HepG2 (cell line): ENCODE measurements around the gene HAPLN1. TPM values are rescaled to one million over a fixed set of nuclear protein-coding genes. Genes with fewer than 3 reads are reported as not detected.

Experiments used
- ATAC-seq: fragments of 200-7000 bp; cut with Tn5 transposase; 3 replicates; pipeline ENCODE4 v1.9.1; 2020; ENCODE audit warnings: mild to moderate bottlenecking, moderate library complexity
- BruUV-seq: library from RNA; stranded (reverse); fragments of 400-500 nt; replicated peaks from 2 replicates; lab custom pipeline; 2021; lab: Mats Ljungman, UMichigan
- CTCF ChIA-PET: fragments of 300-600 bp; formaldehyde crosslinking; extraction: SDS; loops from one replicate; lab custom pipeline; 2021; ENCODE audit warnings: low total read pairs, inconsistent platforms, low intra/inter-chr PET ratio; lab: Yijun Ruan, JAX
- POLR2A ChIA-PET: fragments of 350-600 bp; sonication (Branson Sonifier 250); formaldehyde crosslinking; loops from one replicate; lab custom pipeline; 2020; ENCODE audit warnings: antibody characterized with exemption, inconsistent platforms; lab: Yijun Ruan, JAX
- DNase-seq: peaks from one replicate; pipeline ENCODE4 v3.0.0-alpha.2; 2015; ENCODE audit warnings: low spot score
- FAIRE-seq: peaks from 3 replicates; lab custom pipeline; 2011; peaks lifted over from hg19 to GRCh38; lab: Jason Lieb, UNC
- H2AFZ ChIP-seq: one replicate; pipeline ENCODE4 v1.6.1; 2011; ENCODE audit warnings: low read length, inconsistent platforms
- H3K27ac ChIP-seq: fragments of 300-600 bp; 3 replicates; pipeline ENCODE4 v1.8.0; 2011; ENCODE audit warnings: mixed run types, mild to moderate bottlenecking, mixed read lengths, low read length, inconsistent platforms; ENCODE audit not compliant: insufficient read depth; ENCODE audit errors: extremely low read length
- H3K27me3 ChIP-seq, 2 experiments: fragments of 200-600 bp in 1 of 2; 2 replicates in 1 of 2; 3 replicates in 1 of 2; pipeline versions ENCODE4 v1.6.0 to v1.8.0; 2011; ENCODE audit warnings: low read length in 2 of 2, mild to moderate bottlenecking in 2 of 2, moderate library complexity in 2 of 2, inconsistent platforms in 1 of 2; ENCODE audit not compliant: insufficient read depth in 2 of 2, control insufficient read depth in 1 of 2
- H3K36me3 ChIP-seq, 2 experiments: fragments of 200-600 bp in 1 of 2; replicated peaks in 1 of 2; 2 replicates in 1 of 2; 3 replicates in 1 of 2; pipeline versions ENCODE4 v1.5.1 to v1.8.0; 2011; ENCODE audit warnings: low read length in 2 of 2, inconsistent platforms in 1 of 2; ENCODE audit not compliant: insufficient read depth in 2 of 2, control insufficient read depth in 1 of 2
- H3K4me1 ChIP-seq: 2 replicates; pipeline ENCODE4 v1.5.1; 2012; ENCODE audit warnings: low read length, inconsistent platforms; ENCODE audit not compliant: insufficient read depth
- H3K4me2 ChIP-seq: 2 replicates; pipeline ENCODE4 v1.6.0; 2011; ENCODE audit warnings: low read depth, low read length, inconsistent platforms
- H3K4me3 ChIP-seq, 3 experiments: fragments of 200-600 bp in 1 of 3; sonication (generic), shearing (Covaris generic) in 1 of 3; replicated peaks in 1 of 3; 2 replicates each; pipeline ENCODE4 v1.5.1; 2011 to 2016; ENCODE audit warnings: low read length in 3 of 3, inconsistent platforms in 2 of 3, low read depth in 2 of 3, mild to moderate bottlenecking in 2 of 3, control low read depth in 1 of 3, mixed read lengths in 1 of 3; ENCODE audit not compliant: insufficient read depth in 1 of 3
- H3K79me2 ChIP-seq: one replicate; pipeline ENCODE4 v1.6.1; 2011; ENCODE audit warnings: low read length, inconsistent platforms; ENCODE audit not compliant: insufficient read depth
- H3K9ac ChIP-seq: 2 replicates; pipeline ENCODE4 v1.6.0; 2011; ENCODE audit warnings: mild to moderate bottlenecking, low read depth, low read length, inconsistent platforms; ENCODE audit not compliant: insufficient read depth
- H3K9me3 ChIP-seq: 2 replicates; pipeline ENCODE4 v1.5.1; 2012; ENCODE audit warnings: mild to moderate bottlenecking, low read length
- H4K20me1 ChIP-seq: 2 replicates; pipeline ENCODE4 v1.6.0; 2011; ENCODE audit warnings: inconsistent platforms, mild to moderate bottlenecking, low read length, moderate library complexity; ENCODE audit not compliant: insufficient read depth
- GMEB2 ChIP-seq: IDR thresholded peaks from 2 replicates; pipeline ENCODE4 v1.6.1; 2016; ENCODE audit warnings: missing biosample characterization, missing genetic modification reagents, low read depth
- PRPF4 ChIP-seq: fragments of 200-400 bp; formaldehyde crosslinking; IDR thresholded peaks from 2 replicates; pipeline ENCODE4 v1.6.1; 2016; ENCODE audit warnings: low read length, low read depth; ENCODE audit not compliant: poor library complexity, severe bottlenecking
- SP1 ChIP-seq, 2 experiments: fragments of 450-650 bp in 1 of 2; sonication (generic) in 1 of 2; formaldehyde crosslinking in 1 of 2; IDR thresholded peaks; 2 replicates each; pipeline versions ENCODE4 v1.4.0 to v1.6.1; 2016 to 2020; ENCODE audit warnings: missing genetic modification reagents in 1 of 2
- TEAD3 ChIP-seq: optimal IDR thresholded peaks from 2 replicates; pipeline ENCODE3; 2016; ENCODE audit warnings: borderline replicate concordance
- ZEB1 ChIP-seq: IDR thresholded peaks from 2 replicates; pipeline ENCODE4 v1.6.1; 2012; ENCODE audit warnings: mild to moderate bottlenecking, low read depth, inconsistent platforms; ENCODE audit not compliant: insufficient replicate concordance
- WGBS: methylation state at CpG from one replicate; pipeline ENCODE4 v1.1.6; 2017; ENCODE audit warnings: low lambda C conversion rate; 5-methylcytosine and 5-hydroxymethylcytosine counted together
- in situ Hi-C: cut with HindIII; loops from 2 replicates; pipeline ENCODE4 v1.10.0; 2017; ENCODE audit warnings: low pct_unique_long_range_greater_than_20kb; ENCODE audit not compliant: extremely low pct_ligation_motif_present
- intact Hi-C: fragments of 100-400 bp; cut with micrococcal nuclease; formaldehyde crosslinking; loops from one replicate; pipeline ENCODE4 v1.10.0; 2022; ENCODE audit not compliant: unreplicated experiment
- polyA plus RNA-seq, 8 experiments: library from polyadenylated mRNA; depleted of rRNA in 3 of 8; stranded (reverse) in 7 of 8; unstranded in 1 of 8; fragments of >200 nt; fragmentation: Illumina TruSeq in 4 of 8; extraction: Trizol in 4 of 8; gene quantifications; 2 replicates each; pipeline versions ENCODE4 v1.2.1 to v1.2.3, GENCODE V29; 2011 to 2016; ENCODE audit warnings: low read depth in 4 of 8, missing spikeins in 1 of 8, mixed read lengths in 1 of 8; ENCODE audit not compliant: insufficient read depth in 1 of 8
- total RNA-seq, 5 experiments: library from RNA; depleted of rRNA; stranded (reverse); fragments of >200 nt; fragmentation: Illumina TruSeq; extraction: Trizol; gene quantifications; 2 replicates each; pipeline ENCODE4 v1.2.3, GENCODE V29; 2016; ENCODE audit warnings: low read depth in 1 of 5
- TF ChIP-seq, protein P1 (sequence below): sonication (generic); formaldehyde crosslinking; IDR thresholded peaks from 2 replicates; pipeline ENCODE4 v1.9.0; 2021; ENCODE audit warnings: missing genetic modification reagents, borderline replicate concordance

The HAPLN1 gene
- total and polyA plus RNA-seq, 2 of the 13 experiments (the other 11 are each of a cell fraction or from before 2014, with no cell fraction given), result not detected

- TF ChIP-seq, protein P1, sequence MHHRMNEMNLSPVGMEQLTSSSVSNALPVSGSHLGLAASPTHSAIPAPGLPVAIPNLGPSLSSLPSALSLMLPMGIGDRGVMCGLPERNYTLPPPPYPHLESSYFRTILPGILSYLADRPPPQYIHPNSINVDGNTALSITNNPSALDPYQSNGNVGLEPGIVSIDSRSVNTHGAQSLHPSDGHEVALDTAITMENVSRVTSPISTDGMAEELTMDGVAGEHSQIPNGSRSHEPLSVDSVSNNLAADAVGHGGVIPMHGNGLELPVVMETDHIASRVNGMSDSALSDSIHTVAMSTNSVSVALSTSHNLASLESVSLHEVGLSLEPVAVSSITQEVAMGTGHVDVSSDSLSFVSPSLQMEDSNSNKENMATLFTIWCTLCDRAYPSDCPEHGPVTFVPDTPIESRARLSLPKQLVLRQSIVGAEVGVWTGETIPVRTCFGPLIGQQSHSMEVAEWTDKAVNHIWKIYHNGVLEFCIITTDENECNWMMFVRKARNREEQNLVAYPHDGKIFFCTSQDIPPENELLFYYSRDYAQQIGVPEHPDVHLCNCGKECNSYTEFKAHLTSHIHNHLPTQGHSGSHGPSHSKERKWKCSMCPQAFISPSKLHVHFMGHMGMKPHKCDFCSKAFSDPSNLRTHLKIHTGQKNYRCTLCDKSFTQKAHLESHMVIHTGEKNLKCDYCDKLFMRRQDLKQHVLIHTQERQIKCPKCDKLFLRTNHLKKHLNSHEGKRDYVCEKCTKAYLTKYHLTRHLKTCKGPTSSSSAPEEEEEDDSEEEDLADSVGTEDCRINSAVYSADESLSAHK (CRISPR knock-in tag), result no peak
- TF ChIP-seq ZEB1 (no peak), GMEB2 (CRISPR knock-in tag) (no peak)
These were observed 18.8 kb downstream of the HAPLN1 start (continued) for GRCh38 chr5:83701886-83702285.

DNA sequence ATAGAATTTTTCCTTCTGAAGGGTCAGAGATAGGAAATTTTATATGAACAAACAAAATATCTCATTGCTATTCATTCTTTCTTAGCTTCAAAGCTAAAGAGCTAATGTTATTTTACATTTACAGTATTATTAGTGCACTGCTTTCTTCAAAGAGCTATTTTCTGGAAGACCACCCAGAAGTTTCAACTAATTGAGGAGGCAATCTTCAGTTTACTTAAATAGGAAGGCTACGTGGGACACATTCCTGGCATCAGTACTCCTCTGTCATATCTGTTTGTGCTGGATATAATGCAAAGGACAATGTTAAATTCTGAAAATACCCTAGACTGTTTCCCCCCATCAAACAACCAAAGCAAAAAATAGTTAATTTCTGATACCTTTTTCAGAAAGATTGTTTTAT, 30.8 kb downstream of the HAPLN1 start:
- no peak overlapping the region for H2AFZ ChIP-seq
- FAIRE-seq (no peak), ATAC-seq (no peak), DNase-seq (no peak)
- ChIA-PET CTCF (no interaction called here), POLR2A (no interaction called here)
- H3K4me2 ChIP-seq, result no peak overlapping the region
- no peaks in the 10 kb centered on the region for H3K4me1 ChIP-seq
- no peak overlapping the region for H3K9ac ChIP-seq
- no peaks in the 10 kb centered on the region for H3K9me3 ChIP-seq
- BruUV-seq, result no TSS peak
- no peaks in the 10 kb centered on the region for H3K36me3 ChIP-seq
- no peak overlapping the region for H3K27ac ChIP-seq
- H3K27me3 ChIP-seq, result no peaks in the 10 kb centered on the region
- in situ Hi-C loops, result no loop called here
- 0% methylated on average over 1 of the region's 1 CpG for WGBS
- H3K79me2 ChIP-seq, result no peaks in the 10 kb centered on the region
- no peak for TF ChIP-seq TEAD3 (CRISPR knock-in tag)
- TF ChIP-seq PRPF4, result no peak
- TF ChIP-seq SP1 (IDR thresholded peaks at IDR 0.05), result no peak
- no peak for TF ChIP-seq SP1 (CRISPR knock-in tag; IDR thresholded peaks at IDR 0.05)
- intact Hi-C loops, result no loop called here
- H3K4me3 ChIP-seq, result no peak overlapping the region
- H4K20me1 ChIP-seq, result no peaks in the 10 kb centered on the region
